HG02970 (cell line): ENCODE results near the gene SMG6.
"Not testable (repeated sequence)": the region's sequence is repeated elsewhere in the genome, so short reads cannot be mapped to it uniquely, and the experiment has no call there.

Experiments
- ATAC-seq: cut with Tn5 transposase; IDR thresholded peaks from one replicate; pipeline ENCODE4 v1.9.1; 2021; ENCODE audit warnings: mild to moderate bottlenecking, moderate library complexity, moderate number of reproducible peaks; ENCODE audit not compliant: unreplicated experiment, low FRiP score

SMG6 gene

GRCh38 chr17:2020721-2021120, 282.9 kb downstream of the SMG6 start:
- ATAC-seq: no peak

DNA sequence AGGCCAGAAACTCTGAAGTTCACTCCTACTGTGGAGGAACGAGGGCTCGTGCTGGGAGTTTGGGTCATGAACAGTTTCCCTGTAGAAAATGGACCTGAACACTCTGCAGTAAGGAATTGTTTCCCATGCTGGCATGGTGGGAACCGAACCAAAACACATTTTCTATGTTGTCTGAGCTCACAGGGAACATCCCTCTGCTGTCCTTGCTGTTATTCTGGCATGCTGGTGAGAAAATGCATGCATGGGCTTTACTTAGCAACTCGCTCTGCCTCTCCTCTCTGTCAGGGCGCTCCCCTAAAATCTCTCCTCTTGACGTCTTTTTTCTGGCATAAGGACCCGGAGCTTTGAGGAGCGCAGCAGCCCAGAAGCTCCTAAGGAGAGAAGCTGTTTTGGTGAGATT, 283.9 kb downstream of the SMG6 start:
- no peak for ATAC-seq

- ATAC-seq: no peak
These were observed 284.7 kb downstream of the SMG6 start for GRCh38 chr17:2018716-2019510.

DNA sequence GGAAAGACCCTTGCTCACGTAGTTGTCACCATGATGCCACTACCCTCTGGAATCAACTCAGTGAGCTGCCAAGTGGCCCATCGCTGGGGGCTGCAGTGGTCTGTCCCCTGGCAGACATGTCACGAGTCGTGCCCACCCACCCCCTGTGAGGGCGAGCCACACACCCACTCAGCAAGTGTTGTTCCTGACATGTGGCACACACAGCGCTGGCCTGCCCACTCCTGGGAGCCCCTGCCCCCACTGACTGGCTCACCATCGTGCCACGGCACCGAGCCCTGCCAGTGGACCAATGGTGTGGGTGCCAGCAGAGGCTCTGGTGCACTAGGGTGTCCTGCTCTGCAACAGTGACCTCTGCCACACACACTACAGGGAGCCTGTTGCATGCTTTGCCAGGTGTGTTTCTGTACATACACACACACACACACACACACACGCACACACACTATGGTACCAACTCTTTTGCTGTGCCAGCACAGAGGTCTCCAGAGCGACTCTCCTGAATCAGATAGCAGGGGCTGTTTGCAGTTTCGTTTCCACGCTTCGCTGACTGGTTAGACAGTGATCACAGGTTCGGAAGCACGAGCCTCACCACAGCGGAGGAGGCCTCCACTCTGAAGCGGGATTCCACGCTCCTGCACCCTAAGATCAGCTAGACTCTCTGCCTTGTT, 286.2 kb downstream of the SMG6 start:
- ATAC-seq: no peak

DNA sequence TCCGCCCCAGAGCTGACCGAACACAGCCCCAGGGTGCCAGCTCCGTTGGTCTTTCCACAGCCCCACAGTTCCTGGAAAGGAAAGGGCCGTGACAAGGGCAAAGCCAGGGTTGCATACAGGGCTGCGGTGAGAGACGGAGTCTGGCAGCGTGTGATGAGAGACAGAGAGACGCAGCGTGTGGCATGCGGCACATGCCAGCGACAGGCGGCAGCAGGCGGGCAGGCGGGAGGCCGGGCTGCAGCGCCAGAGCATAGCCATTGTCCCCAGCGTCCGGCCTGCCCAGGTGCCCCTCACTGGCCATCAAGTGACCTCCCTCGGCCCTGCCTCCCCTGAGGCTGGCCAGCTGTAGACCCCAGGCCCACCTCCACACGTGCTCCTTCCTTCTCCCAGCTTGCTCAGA, 287.1 kb downstream of the SMG6 start:
- ATAC-seq: no peak

GRCh38 chr17:2015314-2015713, 288.3 kb downstream of the SMG6 start:
- no peak for ATAC-seq

GRCh38 chr17:2013994-2014317, 289.6 kb downstream of the SMG6 start:
- no peak for ATAC-seq

GRCh38 chr17:2013220-2013993, 290.2 kb downstream of the SMG6 start:
- ATAC-seq: not testable (repeated sequence)

DNA sequence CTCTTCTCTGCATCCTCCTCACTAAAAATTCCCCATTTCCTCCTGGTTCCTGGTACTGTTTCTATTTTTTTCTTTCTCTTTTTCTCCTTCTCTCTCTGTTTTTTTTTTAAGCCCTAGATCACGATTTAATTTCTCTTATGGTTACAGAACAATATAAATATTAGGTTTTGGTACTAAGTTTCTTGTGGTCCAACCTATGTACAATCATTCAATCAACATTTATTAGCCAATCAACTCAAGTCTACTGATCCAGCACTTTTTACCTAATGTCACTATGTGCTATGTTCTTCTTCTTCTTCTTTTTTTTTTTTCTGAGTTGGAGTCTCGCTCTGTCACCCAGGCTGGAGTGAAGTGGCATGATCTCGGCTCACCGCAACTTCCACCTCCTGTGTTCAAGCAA, 291.1 kb downstream of the SMG6 start:
- ATAC-seq: no peak

GRCh38 chr17:2011411-2012371, 291.9 kb downstream of the SMG6 start:
- no peak for ATAC-seq
